NT2/D1 (cell line): ENCODE results near the gene GRK5.
"Not testable (repeated sequence)": the region's sequence is repeated elsewhere in the genome, so short reads cannot be mapped to it uniquely, and the experiment has no call there.

Experiments used
- DNase-seq: peaks from one replicate; pipeline ENCODE4 v3.0.0-alpha.2; 2011; ENCODE audit warnings: low read depth, low spot score
- H3K27me3 ChIP-seq: 2 replicates; pipeline ENCODE4 v1.6.0; 2011; ENCODE audit warnings: mild to moderate bottlenecking; ENCODE audit not compliant: insufficient read length, insufficient read depth
- H3K36me3 ChIP-seq: 2 replicates; pipeline ENCODE4 v1.6.1; 2011; ENCODE audit warnings: mild to moderate bottlenecking, low read length, mixed read lengths; ENCODE audit not compliant: insufficient read depth, insufficient read length
- H3K4me1 ChIP-seq: 2 replicates; pipeline ENCODE4 v1.5.1; 2011; ENCODE audit not compliant: insufficient read depth, insufficient read length
- H3K4me3 ChIP-seq: 2 replicates; pipeline ENCODE4 v1.5.1; 2011; ENCODE audit warnings: low read depth; ENCODE audit not compliant: insufficient read length
- H3K9ac ChIP-seq: 2 replicates; pipeline ENCODE4 v1.6.0; 2011; ENCODE audit warnings: low read depth; ENCODE audit not compliant: insufficient read length
- H3K9me3 ChIP-seq: 2 replicates; pipeline ENCODE4 v1.5.1; 2011; ENCODE audit warnings: mild to moderate bottlenecking, low read length; ENCODE audit not compliant: insufficient read depth
- SUZ12 ChIP-seq: IDR thresholded peaks from 2 replicates; pipeline ENCODE4 v1.6.1; 2011; ENCODE audit not compliant: insufficient read length, insufficient read depth; ENCODE audit errors: extremely low read depth
- YY1 ChIP-seq: IDR thresholded peaks from 2 replicates; pipeline ENCODE4 v1.6.1; 2011; ENCODE audit not compliant: insufficient read length, insufficient read depth
- ZNF274 ChIP-seq: IDR thresholded peaks from 2 replicates; pipeline ENCODE4 v1.6.1; 2011; ENCODE audit warnings: mild to moderate bottlenecking, low read depth, low read length

The GRK5 gene

GRCh38 chr10:119259345-119259744 lies 52.0 kb downstream of the GRK5 start:
- H3K9ac ChIP-seq = no peak overlapping the region
- no peak for DNase-seq
- TF ChIP-seq SUZ12 (no peak), YY1 (no peak), ZNF274 (no peak)

GRCh38 chr10:119261016-119261415 lies 53.6 kb downstream of the GRK5 start:
- H3K9me3 ChIP-seq, H3K36me3 ChIP-seq, H3K4me3 ChIP-seq, H3K27me3 ChIP-seq, DNase-seq, H3K9ac ChIP-seq, H3K4me1 ChIP-seq: not testable (repeated sequence)

More at GRCh38 chr10:119259345-119259744, 52.0 kb downstream of the GRK5 start:
- Histone ChIP-seq H3K4me3 (no peak overlapping the region), H3K9me3 (no peaks in the 10 kb centered on the region; the same call in 1 of the 2 replicates), H3K27me3 (no peaks in the 10 kb centered on the region), H3K36me3 (no peaks in the 10 kb centered on the region), H3K4me1 (peaks cover 8% of the 10 kb centered on the region)

- Histone ChIP-seq H3K36me3 (no peaks in the 10 kb centered on the region), H3K4me1 (peaks cover 9% of the 10 kb centered on the region), H3K27me3 (no peaks in the 10 kb centered on the region), H3K9ac (no peak overlapping the region), H3K4me3 (no peak overlapping the region), H3K9me3 (no peaks in the 10 kb centered on the region; the same call in 1 of the 2 replicates)
- no peak for DNase-seq
- TF ChIP-seq SUZ12 (no peak), YY1 (no peak), ZNF274 (no peak)
Measured at GRCh38 chr10:119263951-119264617, 56.7 kb downstream of the GRK5 start.

- TF ChIP-seq YY1 = no peak
- no peak for TF ChIP-seq ZNF274
- TF ChIP-seq SUZ12 = no peak
- peaks cover 9% of the 10 kb centered on the region for H3K4me1 ChIP-seq
- H3K36me3 ChIP-seq = no peaks in the 10 kb centered on the region
- no peak for DNase-seq
- no peak overlapping the region for H3K9ac ChIP-seq
- H3K9me3 ChIP-seq = no peaks in the 10 kb centered on the region; the same call in 1 of the 2 replicates
- no peak overlapping the region for H3K4me3 ChIP-seq
- no peaks in the 10 kb centered on the region for H3K27me3 ChIP-seq
Measured at GRCh38 chr10:119265691-119266090, 58.3 kb downstream of the GRK5 start.

GRCh38 chr10:119267384-119267783 lies 60.0 kb downstream of the GRK5 start:
- Histone ChIP-seq H3K9me3 (no peaks in the 10 kb centered on the region), H3K4me1 (peaks cover 13% of the 10 kb centered on the region), H3K36me3 (no peaks in the 10 kb centered on the region), H3K27me3 (no peaks in the 10 kb centered on the region), H3K4me3 (no peak overlapping the region), H3K9ac (no peak overlapping the region)
- no peak for TF ChIP-seq SUZ12
- no peak for TF ChIP-seq ZNF274
- no peak for TF ChIP-seq YY1
- DNase-seq = no peak

- Histone ChIP-seq H3K4me3 (no peak overlapping the region), H3K9me3 (no peaks in the 10 kb centered on the region), H3K9ac (no peak overlapping the region), H3K27me3 (no peaks in the 10 kb centered on the region), H3K4me1 (peaks cover 13% of the 10 kb centered on the region), H3K36me3 (no peaks in the 10 kb centered on the region)
- TF ChIP-seq ZNF274 (no peak), SUZ12 (no peak), YY1 (no peak)
- no peak for DNase-seq
Measured at GRCh38 chr10:119268428-119268827, 61.1 kb downstream of the GRK5 start.

GRCh38 chr10:119268871-119269506 lies 61.6 kb downstream of the GRK5 start:
- Histone ChIP-seq H3K36me3 (no peaks in the 10 kb centered on the region), H3K27me3 (no peaks in the 10 kb centered on the region), H3K4me3 (no peak overlapping the region), H3K4me1 (peaks cover 13% of the 10 kb centered on the region), H3K9me3 (no peaks in the 10 kb centered on the region), H3K9ac (no peak overlapping the region)
- TF ChIP-seq YY1 (no peak), ZNF274 (no peak), SUZ12 (no peak)
- DNase-seq = no peak
